HG03565 (cell line): ENCODE results near the gene PTEN.
"Not testable (repeated sequence)": the region's sequence is repeated elsewhere in the genome, so short reads cannot be mapped to it uniquely, and the experiment has no call there.

Experiments
- ATAC-seq: cut with Tn5 transposase; IDR thresholded peaks from one replicate; pipeline ENCODE4 v1.9.1; 2021; ENCODE audit warnings: mild to moderate bottlenecking, moderate library complexity; ENCODE audit not compliant: unreplicated experiment

PTEN gene

GRCh38 chr10:87863053-87863943, at the start of gene PTEN, which contains the start of gene KLLN:
Gene PTEN (plus strand): TSS chr10:87863625. CDS start chr10:87864470, 845 bp downstream.
Gene KLLN (minus strand): TSS chr10:87863533. CDS start chr10:87862487, 1,046 bp downstream.
- peak; percentile 35 for ATAC-seq

- no peak for ATAC-seq
These were observed 47.1 kb upstream of the PTEN start for GRCh38 chr10:87816163-87816897.

GRCh38 chr10:87816898-87817608, 46.4 kb upstream of the PTEN start:
- ATAC-seq = no peak

GRCh38 chr10:87817609-87818504, 45.6 kb upstream of the PTEN start, which contains the start of gene ATAD1:
Gene ATAD1 (minus strand): TSS chr10:87818226. CDS start chr10:87814599, 3,627 bp downstream.
- ATAC-seq = peak; percentile 64

GRCh38 chr10:87818505-87819288, 44.7 kb upstream of the PTEN start:
- ATAC-seq = peak; percentile 32

GRCh38 chr10:87819289-87819585, 44.2 kb upstream of the PTEN start:
- ATAC-seq = no peak

GRCh38 chr10:87826653-87827052, 36.8 kb upstream of the PTEN start:
- no peak for ATAC-seq

GRCh38 chr10:87827681-87828080, 35.7 kb upstream of the PTEN start:
- ATAC-seq = no peak

GRCh38 chr10:87829051-87829450, 34.4 kb upstream of the PTEN start:
- ATAC-seq = not testable (repeated sequence)

GRCh38 chr10:87829986-87830729, 33.3 kb upstream of the PTEN start:
- no peak for ATAC-seq

- ATAC-seq = no peak
These were observed 27.3 kb upstream of the PTEN start for GRCh38 chr10:87836098-87836497.

- no peak for ATAC-seq
These were observed 26.0 kb upstream of the PTEN start for GRCh38 chr10:87837445-87837844.

GRCh38 chr10:87838650-87839049, 24.8 kb upstream of the PTEN start:
- ATAC-seq = no peak

- ATAC-seq = no peak
These were observed 22.2 kb upstream of the PTEN start for GRCh38 chr10:87841186-87841585.

- no peak for ATAC-seq
These were observed 21.2 kb upstream of the PTEN start for GRCh38 chr10:87842220-87842641.

GRCh38 chr10:87842776-87843497, 20.5 kb upstream of the PTEN start:
- no peak for ATAC-seq

GRCh38 chr10:87843714-87844113, 19.7 kb upstream of the PTEN start:
- ATAC-seq = no peak
